Stimulated activated CD8-positive, alpha-beta memory T cell treated with anti-CD3 and anti-CD28 coated beads, Interleukin-2, amount 100 ng/mL, for 1 hour (primary cell): ENCODE results near the gene TPGS1.

ENCODE experiments used
- DNase-seq, 2 donors: peaks; one replicate each; pipeline ENCODE4 v3.0.0-alpha.2; 2020; ENCODE audit warnings: low read depth in 2 of 2

The TPGS1 gene

DNA sequence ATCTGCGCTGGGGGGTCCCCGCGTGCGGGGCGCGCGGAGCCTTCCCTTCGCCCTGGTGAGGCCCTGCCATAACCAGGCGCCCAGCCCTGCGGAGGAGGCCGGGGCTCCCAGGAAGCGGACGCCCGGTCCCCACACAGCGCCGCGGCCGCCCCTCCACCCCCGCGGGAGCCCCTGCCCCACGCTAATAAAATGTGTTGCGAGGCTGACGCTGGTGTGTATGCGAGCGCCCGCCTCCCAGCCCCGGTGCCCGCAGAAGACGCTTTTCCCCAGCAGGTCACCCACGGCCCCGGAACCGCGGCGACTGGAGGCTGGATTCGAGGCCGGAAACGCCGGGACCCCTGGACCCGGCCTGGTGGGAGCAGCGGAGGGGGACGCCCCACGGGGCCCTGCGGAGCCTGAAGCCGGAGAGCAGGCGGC, 12.2 kb downstream of the TPGS1 start:
- no peak for DNase-seq

DNA sequence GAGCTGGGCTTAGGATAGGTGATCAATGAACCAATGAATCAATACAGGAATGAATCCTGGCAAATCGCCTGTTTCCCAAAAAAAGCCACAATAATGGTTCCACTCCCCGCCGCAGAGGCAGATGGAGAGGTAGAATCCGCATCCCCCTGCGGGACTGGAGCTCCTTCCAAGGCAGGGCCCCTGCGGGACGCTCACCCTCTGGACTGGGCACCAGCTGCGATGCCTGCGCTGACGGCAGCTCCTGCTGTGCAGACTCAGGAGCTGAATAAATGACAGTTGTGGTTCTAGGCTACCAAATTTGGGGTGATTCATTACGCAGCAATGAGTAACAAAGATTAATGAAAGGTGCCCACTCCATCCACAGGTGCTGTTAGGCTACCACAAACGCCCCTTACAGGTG, 15.4 kb downstream of the TPGS1 start:
- DNase-seq, result no peak

DNA sequence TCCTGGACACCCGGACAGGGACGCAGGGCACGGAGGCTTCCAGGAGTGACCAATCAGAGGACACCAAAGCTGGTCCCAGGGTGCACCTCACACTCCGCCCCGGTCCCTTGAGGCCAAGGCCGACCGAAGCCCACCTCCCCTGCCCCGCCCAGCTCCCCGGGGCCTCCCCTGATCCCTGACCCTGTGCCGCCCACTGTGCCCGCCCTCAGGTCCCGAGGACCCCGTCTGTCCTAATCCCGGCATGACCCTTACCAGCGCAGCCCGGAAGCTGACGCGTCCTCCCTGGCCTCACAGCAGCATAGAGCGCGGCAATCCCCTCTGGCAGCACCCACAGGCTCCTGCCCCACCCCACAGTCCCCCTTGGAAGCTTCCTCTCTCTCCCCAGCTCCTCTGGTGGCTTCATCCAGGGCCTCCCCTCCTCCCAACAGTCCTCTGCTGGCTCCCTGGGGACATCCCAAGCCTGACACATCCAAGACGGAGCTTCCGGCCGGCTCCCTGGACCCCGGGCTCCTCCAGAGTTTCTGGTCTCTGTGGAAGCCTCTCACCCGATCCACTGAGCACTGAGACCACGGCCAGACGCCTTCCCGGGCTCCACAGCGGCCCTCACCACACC, 16.9 kb downstream of the TPGS1 start:
- DNase-seq, result no peak

DNA sequence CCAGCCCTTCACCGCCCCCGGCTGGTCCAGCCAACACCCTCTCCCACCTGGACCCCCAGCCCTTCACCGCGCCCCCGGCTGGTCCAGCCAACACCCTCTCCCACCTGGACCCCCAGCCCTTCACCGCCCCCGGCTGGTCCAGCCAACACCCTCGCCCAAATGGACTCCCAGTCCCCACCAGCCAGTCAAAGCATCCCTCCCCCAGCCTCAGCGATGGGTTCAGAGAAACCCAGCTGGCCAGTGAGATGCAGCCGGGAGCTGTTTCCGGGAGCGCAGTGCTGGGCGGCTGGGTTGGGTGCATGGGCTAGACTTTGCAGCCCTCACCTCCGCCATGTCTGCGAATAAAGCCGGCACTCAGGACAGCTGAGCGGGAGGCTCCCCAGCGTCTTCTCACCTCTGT, 17.7 kb downstream of the TPGS1 start:
- no peak for DNase-seq

DNA sequence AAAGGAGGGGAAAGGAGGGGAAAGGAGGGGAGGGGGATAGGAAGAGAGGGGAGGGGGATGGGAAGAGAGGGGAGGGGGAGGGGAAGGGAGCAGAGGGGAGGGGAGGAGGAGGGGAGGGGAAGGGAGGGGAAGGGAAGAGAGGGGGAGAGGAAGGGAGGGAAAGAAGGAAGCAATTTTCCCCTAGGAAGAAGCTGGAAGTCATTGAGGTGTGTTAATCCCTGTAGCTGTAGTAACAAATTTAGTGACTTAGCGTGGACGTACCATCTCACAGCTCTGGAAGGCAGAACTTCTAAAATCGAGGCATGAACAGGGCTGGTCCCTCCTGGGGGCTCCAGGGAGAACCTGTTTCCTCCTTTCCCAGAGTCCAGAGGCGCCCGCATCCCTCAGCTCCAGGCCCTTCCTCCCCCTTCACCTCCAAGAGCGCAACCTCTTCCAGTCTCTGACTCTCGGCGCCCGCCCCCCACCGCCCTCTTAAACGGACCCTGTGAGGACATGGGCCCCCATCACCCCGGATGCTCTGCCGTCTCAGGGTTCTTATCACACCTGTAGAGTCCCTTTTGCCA, 18.6 kb downstream of the TPGS1 start:
- DNase-seq, result no peak

DNA sequence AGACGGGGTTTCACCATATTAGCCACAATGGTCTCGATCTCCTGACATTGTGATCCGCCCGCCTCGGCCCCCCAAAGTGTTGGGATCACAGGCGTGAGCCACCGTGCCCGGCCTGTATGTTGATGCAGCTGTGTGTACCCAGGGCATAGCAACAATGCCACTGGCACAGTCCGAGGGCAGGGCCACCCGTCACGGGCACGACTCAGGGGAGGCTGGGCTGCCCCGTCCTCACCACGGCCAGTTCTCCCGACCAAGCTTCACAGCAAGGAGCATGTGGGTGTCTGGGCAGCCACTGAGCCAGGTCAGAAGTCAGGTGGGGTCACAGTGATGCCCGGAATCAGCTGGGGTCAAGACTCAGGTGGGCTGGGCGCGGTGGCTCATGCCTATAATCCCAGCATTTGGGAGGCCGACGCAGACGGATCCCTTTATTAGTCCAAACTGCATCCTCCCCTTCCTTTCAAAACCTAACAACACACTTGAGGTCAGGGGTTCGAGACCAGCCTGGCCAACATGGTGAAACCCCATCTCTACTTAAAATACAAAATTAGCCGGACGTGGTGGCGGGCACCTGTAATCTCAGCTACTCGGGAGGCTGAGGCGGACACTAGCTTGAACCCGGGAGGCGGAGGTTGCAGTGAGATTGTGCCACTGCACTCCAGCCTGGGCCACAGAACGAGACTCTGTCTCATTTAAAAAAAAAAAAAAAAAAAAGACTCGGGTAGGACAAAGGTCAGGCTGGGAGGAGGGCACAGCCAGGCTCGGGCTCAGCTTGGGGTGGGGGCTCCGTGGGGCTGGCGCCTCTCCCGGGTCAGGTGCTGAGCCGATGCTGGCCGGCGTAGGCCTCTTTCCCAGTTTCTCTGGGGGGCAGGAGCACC, 23.1 kb downstream of the TPGS1 start:
- no peak for DNase-seq

DNA sequence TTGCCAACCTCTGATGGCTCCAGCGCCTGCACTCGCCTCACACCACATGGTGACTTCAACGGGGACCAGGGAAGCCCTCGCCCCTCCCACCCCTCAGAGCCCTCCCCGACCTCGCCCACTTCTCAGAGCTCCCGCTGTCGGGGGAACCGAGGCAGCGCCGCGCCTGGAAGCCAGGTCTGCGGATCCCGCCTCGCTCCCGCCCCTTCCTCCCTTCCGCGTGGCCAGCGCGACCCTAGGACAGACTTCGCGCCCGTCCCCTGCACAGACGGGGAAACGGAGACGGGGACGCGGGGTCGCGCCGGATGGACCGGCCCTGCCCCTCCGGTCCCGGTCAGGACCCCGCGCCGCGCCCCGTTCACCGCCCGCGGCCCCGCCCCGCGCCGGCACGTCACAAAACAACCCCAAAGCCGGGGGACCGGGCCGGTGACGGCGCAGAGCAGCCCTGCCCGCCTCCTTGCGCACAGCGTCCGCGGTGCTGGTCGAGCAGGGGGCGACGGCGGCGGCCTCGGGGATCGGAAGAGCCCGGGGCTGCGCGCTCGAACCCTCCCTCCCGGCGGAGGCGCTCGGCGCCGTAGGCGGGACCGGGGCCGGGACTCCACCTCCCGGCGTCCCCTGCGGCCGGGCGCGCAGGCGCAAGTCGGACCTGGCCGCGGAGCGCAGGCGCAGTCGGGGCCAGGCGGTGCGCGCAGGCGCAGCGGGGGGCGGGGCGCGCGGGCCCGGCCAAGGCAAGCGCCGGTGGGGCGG, 23.9 kb downstream of the TPGS1 start:
- peak; percentile 65 to 79 for DNase-seq

DNA sequence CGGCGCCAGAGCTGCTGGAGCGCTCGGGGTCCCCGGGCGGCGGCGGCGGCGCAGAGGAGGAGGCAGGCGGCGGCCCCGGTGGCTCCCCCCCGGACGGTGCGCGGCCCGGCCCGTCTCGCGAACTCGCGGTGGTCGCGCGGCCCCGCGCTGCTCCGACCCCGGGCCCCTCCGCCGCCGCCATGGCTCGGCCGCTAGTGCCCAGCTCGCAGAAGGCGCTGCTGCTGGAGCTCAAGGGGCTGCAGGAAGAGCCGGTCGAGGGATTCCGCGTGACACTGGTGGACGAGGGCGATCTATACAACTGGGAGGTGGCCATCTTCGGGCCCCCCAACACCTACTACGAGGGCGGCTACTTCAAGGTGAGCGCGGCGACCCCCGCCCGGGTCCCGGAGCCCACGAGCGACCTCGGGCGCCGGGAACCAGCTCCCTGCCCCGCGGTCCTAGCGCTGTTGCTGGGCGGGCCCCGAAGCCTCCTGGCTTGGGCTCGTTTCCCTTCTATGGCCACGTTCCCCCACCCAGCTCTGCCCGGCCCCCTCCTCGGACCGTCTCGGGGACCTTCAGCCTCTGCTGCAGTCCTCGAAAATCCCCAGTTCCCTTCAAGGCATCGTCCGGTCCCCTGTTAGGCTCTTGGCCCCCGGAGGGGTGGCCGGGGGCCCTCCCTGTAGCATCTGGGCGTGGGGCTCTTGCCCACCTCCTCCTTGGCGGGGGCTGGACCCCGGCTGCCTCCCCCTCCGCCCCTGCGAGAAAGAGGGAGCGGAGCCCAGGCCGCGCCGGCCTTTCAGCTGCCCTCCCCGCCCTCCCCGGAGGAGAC, 24.7 kb downstream of the TPGS1 start, which contains the start of gene CDC34:
Gene CDC34 (plus strand): TSS at position 8 of the 808 bp plus-strand sequence. CDS start 172 bp downstream, at position 180.
- no peak for DNase-seq

DNA sequence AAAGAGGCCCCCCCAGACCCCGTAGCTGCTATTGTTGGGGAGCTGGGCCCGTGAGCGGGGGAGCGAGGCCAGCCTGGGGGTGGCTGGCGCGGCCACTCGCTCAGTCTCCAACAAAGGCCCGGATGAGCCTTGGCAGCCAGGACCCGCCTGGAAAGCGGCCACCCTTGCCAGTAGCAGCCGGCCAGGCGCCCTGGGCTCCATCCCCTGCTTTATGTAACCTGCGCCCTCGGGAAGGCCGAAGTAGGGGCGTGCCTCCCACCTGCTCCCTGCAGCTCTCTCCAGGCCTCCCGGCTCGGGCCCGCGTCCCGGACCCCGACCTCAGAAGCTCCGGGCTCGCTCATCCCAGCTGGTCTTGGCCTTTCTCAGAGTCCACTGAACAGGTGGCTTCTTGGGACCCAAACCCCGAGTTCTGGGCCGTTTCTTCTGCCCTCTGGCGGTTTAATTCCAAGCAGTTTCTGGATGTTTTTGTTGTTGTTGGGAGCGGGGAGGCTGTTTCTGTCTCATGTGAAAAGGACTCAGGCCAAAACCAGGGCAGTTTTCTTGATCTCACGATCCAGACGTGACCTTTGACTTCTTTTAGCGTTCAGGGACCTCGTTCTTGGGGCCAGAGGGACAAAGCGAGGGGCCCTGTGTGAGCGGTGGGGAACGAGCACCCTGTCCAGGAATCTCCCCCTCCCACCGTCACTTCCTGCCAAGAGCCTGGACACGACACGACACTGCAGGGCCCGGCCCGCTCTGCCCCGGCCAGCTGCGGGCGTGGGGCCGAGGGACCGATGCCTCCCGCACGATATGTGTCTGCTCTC, 25.5 kb downstream of the TPGS1 start:
- no peak for DNase-seq

DNA sequence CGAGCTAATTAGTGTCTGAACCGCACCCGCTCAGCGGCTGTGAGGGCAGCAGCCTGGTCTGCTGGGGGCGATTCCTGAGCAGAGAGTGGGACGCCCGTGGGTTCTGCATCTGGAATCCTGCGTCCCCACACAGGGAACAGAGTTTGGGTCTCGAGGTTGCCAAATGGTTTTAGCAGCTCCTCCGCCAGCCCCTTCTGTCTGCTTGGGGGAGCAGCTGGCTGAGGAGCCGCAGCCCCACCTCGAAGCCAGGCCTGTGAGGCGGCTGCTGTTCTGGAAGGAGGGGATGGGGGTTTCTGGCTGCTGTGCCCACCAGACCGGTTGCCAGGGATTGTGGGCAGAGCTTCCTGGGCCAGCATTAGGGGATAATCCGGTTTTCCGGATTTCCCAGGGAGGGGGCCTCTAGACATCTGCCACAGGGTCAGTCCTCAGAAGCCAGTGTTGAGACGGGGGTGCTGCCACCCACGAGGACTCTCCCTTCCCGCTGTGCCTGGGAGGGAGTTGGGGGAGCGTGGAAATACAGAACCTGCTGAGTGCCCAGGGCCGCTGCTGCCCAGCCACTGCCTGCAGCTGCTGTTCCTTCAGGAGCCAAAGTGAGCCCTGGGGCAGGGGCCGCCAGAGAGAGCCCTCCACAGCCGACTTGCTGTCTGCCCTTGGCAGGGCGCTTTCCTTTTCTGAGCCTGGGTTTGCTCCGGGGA, 26.2 kb downstream of the TPGS1 start:
- no peak for DNase-seq

DNA sequence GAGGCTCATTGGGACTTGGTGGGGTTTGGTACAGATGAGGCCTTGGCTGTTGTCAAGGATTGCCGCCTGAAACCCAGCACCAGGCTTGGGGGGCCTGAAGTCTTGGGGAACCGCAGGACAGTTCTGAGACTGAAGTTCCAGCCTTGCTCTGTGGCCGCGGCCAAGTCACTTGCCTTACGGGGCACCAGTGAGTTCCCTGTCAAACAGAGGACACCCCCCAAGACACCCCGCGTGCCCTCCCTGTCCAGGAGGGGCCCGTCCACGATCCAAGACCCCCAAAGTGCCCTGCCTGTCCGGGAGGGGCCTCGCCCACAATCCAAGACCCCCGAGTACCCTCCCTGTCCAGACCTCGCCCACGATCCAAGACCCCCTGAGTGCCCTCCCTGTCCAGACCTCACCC, 26.8 kb downstream of the TPGS1 start:
- DNase-seq, result no peak

DNA sequence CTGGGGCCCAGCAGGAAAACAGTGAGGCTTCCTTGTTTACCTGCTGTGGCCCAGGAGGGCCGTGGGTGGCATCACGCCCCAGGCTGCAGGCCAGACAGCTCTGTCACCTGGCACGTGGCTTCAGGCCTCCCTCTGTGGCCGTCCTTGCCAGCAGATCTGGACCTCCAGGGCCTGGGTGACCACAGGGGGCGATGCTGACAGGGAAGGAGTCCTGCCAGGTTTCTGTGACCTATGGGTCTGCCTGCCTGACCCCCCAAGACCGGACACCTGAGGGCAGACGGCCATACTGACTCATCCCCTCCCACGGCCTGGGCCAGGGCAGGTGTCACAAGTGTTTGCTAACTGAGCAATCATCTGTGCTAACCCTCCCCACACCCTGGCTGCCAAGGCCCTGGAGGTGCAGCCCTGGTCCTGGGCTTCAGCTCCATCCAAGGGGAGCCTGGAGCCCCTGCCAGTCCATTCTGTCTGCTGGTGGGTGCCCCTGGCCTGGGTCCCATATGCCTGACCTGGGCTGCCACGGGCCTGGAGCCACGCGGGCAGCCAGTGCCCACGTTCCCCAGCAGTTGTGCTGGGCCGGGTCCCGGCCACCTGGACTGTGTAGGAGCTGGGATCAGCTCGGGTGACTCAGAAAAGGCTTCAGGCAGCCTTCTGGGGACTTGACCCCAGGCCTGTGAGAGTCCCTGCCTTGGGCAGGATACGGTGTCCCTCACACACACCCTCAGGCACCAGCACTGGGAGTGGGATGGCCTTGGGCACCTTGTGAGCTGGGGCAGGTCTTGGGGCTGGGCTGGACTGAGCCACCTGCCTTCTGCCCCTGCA, 27.9 kb downstream of the TPGS1 start:
- no peak for DNase-seq

DNA sequence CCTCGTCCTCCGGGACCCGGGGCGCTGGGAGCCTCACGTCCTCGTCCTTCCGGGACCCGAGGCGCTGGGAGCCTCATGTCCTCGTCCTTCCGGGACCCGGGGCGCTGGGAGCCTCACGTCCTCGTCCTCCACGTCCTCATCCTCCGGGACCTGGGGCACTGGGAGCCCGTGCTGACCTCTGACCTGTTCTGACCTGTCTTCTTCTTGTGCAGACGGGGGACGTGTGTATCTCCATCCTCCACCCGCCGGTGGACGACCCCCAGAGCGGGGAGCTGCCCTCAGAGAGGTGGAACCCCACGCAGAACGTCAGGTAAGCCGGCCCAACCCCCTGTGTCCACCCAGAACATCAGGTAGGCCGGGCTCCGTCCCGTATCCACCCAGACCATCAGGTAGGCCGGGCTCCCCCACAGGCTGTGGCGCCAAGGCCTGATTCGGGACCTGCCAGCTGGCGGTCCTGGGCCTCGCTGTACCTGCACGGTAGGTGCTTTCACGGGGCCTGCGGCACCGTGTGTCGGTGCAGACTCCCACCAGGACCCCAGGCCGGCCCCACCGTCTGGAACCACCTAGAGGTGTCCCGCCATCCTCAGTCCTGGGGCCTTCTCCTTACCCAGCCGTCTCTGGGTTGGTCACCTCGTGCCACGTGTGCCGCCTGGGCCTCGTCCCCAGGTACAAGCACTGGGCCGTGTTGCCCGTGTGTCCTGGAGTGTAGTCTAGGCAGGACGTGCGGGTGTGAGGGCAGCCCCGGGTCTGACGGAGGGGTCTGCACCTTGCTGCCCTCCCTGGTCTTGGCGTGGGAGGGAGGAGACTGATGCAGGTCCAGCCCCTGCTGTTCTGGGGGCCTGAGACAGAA, 29.0 kb downstream of the TPGS1 start:
- no peak for DNase-seq

DNA sequence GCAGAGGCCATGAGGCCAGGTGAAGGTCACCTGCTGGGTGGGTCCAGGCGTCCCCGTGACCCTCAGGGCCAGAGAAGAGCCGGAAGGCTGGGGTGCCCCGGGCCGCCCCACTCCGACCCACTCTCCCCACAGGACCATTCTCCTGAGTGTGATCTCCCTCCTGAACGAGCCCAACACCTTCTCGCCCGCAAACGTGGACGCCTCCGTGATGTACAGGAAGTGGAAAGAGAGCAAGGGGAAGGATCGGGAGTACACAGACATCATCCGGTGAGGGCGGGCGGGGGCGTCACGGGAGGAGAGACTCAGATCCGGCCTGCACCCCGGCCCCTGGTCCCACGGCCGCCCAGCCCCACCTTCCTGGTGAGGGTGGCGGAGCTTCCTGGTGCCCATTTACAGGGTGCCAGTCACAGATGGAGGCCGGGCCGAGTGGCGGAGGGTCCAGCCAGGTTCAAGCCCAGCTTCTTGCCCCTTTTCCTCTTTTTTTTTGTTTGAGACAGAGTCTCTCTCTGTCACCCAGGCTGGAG, 29.6 kb downstream of the TPGS1 start:
- no peak for DNase-seq

DNA sequence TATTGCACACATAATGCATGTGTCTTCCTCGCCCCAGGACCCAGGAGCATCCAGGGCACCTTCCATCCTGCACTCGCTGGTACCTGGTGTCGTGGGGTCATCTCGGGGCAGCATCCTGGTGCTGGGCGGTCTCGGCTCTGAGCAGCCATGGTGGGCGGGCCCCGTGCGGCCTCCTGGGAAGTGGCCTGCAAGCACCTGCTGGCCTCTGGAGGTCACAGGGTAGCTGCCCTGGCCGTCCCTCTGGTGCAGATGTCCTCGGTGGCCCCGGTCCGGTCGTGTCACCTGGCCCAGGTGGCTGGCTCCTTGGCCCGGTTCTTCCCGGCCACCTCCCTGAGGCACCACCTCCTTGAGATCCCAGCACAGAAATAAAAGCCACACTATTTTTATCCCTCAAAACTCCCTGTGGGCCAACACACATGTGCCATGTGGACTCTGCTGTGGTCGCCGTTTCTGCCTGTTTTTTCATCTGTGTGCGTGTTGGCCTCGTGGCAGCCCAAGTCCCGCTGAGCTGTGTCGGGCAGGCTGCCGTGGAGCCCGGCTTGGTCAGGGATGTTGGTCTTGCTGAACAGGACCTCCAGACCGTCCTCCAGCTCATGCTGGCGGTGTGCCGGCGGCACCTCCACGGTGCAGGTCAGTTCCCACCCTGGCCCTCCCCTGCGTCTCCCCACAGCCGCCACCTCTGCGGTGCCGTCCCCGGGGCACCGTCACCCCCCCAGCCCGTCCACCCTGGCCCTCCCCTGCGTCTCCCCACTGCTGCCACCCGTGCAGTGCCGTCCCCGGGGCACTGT, 31.5 kb downstream of the TPGS1 start:
- no peak for DNase-seq

DNA sequence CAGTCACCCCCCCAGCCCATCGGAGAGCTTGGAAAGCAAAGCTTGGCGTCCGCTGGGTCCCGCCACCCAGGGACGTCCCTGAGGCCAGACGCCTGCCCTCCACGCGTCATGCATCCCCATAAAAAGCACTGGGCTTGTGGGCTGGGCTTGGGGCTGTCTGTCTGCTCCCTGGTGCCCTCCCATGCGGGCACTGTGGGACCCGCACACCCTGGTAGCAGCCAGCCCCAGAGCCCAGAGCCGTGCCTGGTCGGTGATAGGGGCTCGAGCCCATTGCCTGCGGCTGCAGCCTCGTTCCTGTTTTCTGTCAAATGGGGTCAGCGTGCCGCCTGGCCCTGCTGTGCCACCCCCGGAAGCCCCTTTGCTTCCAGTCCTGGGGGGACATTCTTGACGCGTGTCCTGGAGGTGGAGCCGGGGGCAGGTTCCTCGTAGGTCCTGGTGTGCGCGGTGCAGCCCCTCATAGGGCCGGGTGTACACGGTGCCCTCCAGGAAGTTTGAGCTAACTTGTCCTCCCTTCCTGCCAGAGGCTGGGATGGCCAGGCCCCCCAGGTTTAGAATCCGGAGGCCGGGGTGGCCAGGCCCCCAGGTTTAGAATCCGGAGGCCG, 32.2 kb downstream of the TPGS1 start:
- no peak for DNase-seq
